NCI-H187 treated with DMSO at 0.1 percent for 48 hours (cell line): ENCODE data around the gene PLB1.
"Not testable (repeated sequence)": the region's sequence is repeated elsewhere in the genome, so short reads cannot be mapped to it uniquely, and the experiment has no call there.

Experiments
- DNase-seq: peaks from one replicate; lab custom pipeline; 2025; lab: John Stamatoyannopoulos, UW

Gene PLB1

GRCh38 chr2:28538134-28538533 lies 42.3 kb downstream of the PLB1 start:
- DNase-seq, result no peak

GRCh38 chr2:28538652-28539051 lies 42.8 kb downstream of the PLB1 start:
- no peak for DNase-seq

- no peak for DNase-seq
These were observed 43.3 kb downstream of the PLB1 start for GRCh38 chr2:28539118-28539541.

- DNase-seq, result no peak
These were observed 47.6 kb downstream of the PLB1 start for GRCh38 chr2:28543316-28544035.

- no peak for DNase-seq
These were observed 48.1 kb downstream of the PLB1 start for GRCh38 chr2:28544036-28544346.

GRCh38 chr2:28544405-28544921 lies 48.6 kb downstream of the PLB1 start:
- no peak for DNase-seq

GRCh38 chr2:28544922-28545589 lies 49.2 kb downstream of the PLB1 start:
- no peak for DNase-seq

GRCh38 chr2:28545590-28546200 lies 49.8 kb downstream of the PLB1 start:
- DNase-seq, result no peak

- DNase-seq, result no peak
These were observed 50.4 kb downstream of the PLB1 start for GRCh38 chr2:28546242-28546641.

GRCh38 chr2:28547223-28547860 lies 51.5 kb downstream of the PLB1 start:
- DNase-seq, result no peak

GRCh38 chr2:28547906-28548600 lies 52.2 kb downstream of the PLB1 start:
- DNase-seq, result no peak

- DNase-seq, result not testable (repeated sequence)
These were observed 54.5 kb downstream of the PLB1 start for GRCh38 chr2:28550345-28550744.

GRCh38 chr2:28552045-28552823 lies 56.4 kb downstream of the PLB1 start:
- DNase-seq, result no peak

- DNase-seq, result no peak
These were observed 60.4 kb downstream of the PLB1 start for GRCh38 chr2:28556303-28556702.

GRCh38 chr2:28557389-28558131 lies 61.7 kb downstream of the PLB1 start:
- DNase-seq, result no peak

- no peak for DNase-seq
These were observed 62.4 kb downstream of the PLB1 start for GRCh38 chr2:28558158-28558820.

- DNase-seq, result no peak
These were observed 63.1 kb downstream of the PLB1 start for GRCh38 chr2:28558918-28559317.

GRCh38 chr2:28563869-28564268 lies 68.0 kb downstream of the PLB1 start:
- no peak for DNase-seq

- DNase-seq, result no peak
These were observed 68.5 kb downstream of the PLB1 start for GRCh38 chr2:28564346-28564745.

- DNase-seq, result no peak
These were observed 69.2 kb downstream of the PLB1 start for GRCh38 chr2:28565033-28565432.
